ENCODE data around the gene TATDN2.

The TATDN2 gene

GRCh38 chr3:10248984-10249748 is 907 bp downstream of the TATDN2 start:
- no peak for TF ChIP-seq CTCF (IDR thresholded peaks at IDR 0.05; ENCODE audit: low read length, missing control alignments)
- DNase-seq (ENCODE audit: low read depth): no peak
- peak overlapping the region; percentile 87 for H3K4me3 ChIP-seq (replicated peaks; ENCODE audit: low read depth, low read length)

GRCh38 chr3:10249833-10250232 is 1.6 kb downstream of the TATDN2 start:
- H3K4me3 ChIP-seq (replicated peaks; ENCODE audit: low read depth, low read length): peak overlapping the region; percentile 87
- DNase-seq (ENCODE audit: low read depth): no peak
- TF ChIP-seq CTCF (IDR thresholded peaks at IDR 0.05; ENCODE audit: low read length, missing control alignments): no peak

- H3K4me3 ChIP-seq (replicated peaks; ENCODE audit: low read depth, low read length): peak overlapping the region; percentile 87
- TF ChIP-seq CTCF (IDR thresholded peaks at IDR 0.05; ENCODE audit: low read length, missing control alignments): no peak
- DNase-seq (ENCODE audit: low read depth): no peak
Measured at GRCh38 chr3:10251006-10251405, 2.7 kb downstream of the TATDN2 start.

- TF ChIP-seq CTCF (IDR thresholded peaks at IDR 0.05; ENCODE audit: low read length, missing control alignments): no peak
- no peak for DNase-seq (ENCODE audit: low read depth)
Measured at GRCh38 chr3:10253731-10254130, 5.5 kb downstream of the TATDN2 start.

GRCh38 chr3:10255835-10256234 is 7.6 kb downstream of the TATDN2 start:
- TF ChIP-seq CTCF (IDR thresholded peaks at IDR 0.05; ENCODE audit: low read length, missing control alignments): no peak
- H3K4me3 ChIP-seq (replicated peaks; ENCODE audit: low read depth, low read length): no peak overlapping the region
- DNase-seq (ENCODE audit: low read depth): no peak

More at GRCh38 chr3:10253731-10254130, 5.5 kb downstream of the TATDN2 start:
- H3K4me3 ChIP-seq (replicated peaks; ENCODE audit: low read depth, low read length): no peak overlapping the region

GRCh38 chr3:10259036-10259435 is 10.8 kb downstream of the TATDN2 start:
- DNase-seq (ENCODE audit: low read depth): no peak

More at GRCh38 chr3:10259036-10259435, 10.8 kb downstream of the TATDN2 start:
- TF ChIP-seq CTCF (IDR thresholded peaks at IDR 0.05; ENCODE audit: low read length, missing control alignments): no peak
- no peak overlapping the region for H3K4me3 ChIP-seq (replicated peaks; ENCODE audit: low read depth, low read length)
